ENCODE measurements around the gene SCT.

DNA sequence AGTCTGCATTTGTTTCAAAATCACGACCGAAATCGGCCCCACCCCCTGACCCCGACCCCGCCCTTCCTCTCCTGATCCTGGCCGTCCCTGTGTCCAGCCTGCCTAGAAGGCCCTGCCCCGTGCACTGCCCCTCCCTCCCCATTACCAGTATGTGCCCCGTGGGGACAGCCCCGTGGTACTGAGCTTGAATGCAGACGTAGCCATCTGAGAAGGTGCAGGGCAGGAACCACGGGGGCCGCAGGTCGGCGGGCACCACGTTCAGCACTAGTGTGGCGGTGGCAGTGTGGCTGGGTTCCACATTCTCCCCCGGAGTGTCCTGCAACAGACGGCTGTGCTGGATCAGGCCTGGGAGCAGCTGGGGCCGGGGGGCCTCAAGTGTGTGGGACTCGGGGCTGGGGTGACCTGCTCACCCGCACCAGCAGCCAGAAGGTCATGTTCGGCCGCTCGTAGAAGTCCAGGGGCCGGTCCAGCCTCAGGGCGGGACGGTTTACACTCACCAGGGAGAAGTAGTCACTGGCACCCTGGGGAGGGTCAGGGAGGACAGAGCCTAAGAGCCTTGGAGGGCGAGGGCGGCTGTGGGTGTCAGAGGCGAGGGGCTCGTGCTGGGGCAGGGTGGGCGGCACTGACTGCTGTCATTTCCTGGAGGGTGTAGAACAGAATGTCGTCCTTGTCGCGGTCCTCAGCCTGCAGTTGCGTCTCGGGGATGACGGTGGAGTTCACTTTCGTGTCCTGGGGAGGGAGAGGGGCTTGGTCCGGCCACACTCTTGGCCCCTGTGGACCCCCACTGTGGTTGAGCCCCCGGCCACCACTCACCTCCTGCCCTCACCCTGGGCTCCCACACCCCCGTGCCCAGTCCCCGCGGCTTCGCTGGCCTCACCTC lies 5.8 kb downstream of the SCT start:
- TF ChIP-seq, protein P1, sequence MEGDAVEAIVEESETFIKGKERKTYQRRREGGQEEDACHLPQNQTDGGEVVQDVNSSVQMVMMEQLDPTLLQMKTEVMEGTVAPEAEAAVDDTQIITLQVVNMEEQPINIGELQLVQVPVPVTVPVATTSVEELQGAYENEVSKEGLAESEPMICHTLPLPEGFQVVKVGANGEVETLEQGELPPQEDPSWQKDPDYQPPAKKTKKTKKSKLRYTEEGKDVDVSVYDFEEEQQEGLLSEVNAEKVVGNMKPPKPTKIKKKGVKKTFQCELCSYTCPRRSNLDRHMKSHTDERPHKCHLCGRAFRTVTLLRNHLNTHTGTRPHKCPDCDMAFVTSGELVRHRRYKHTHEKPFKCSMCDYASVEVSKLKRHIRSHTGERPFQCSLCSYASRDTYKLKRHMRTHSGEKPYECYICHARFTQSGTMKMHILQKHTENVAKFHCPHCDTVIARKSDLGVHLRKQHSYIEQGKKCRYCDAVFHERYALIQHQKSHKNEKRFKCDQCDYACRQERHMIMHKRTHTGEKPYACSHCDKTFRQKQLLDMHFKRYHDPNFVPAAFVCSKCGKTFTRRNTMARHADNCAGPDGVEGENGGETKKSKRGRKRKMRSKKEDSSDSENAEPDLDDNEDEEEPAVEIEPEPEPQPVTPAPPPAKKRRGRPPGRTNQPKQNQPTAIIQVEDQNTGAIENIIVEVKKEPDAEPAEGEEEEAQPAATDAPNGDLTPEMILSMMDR (IDR thresholded peaks at IDR 0.05; ENCODE audit: insufficient read depth, low read length), result no peak
- TF ChIP-seq POLR2AphosphoS5 (IDR thresholded peaks at IDR 0.05; ENCODE audit: low read depth) (no peak), GABPA (IDR thresholded peaks at IDR 0.05; ENCODE audit: low read depth) (no peak)
